HepG2 (cell line): ENCODE data around the gene SPTBN2. TPM values are rescaled to one million over a fixed set of nuclear protein-coding genes. Genes with fewer than 3 reads are reported as not detected.

Source experiments
- ATAC-seq: fragments of 200-7000 bp; cut with Tn5 transposase; 3 replicates; pipeline ENCODE4 v1.9.1; 2020; ENCODE audit warnings: mild to moderate bottlenecking, moderate library complexity
- BruUV-seq: library from RNA; stranded (reverse); fragments of 400-500 nt; replicated peaks from 2 replicates; lab custom pipeline; 2021; lab: Mats Ljungman, UMichigan
- CTCF ChIA-PET: fragments of 300-600 bp; formaldehyde crosslinking; extraction: SDS; loops from one replicate; lab custom pipeline; 2021; ENCODE audit warnings: low total read pairs, inconsistent platforms, low intra/inter-chr PET ratio; lab: Yijun Ruan, JAX
- POLR2A ChIA-PET: fragments of 350-600 bp; sonication (Branson Sonifier 250); formaldehyde crosslinking; loops from one replicate; lab custom pipeline; 2020; ENCODE audit warnings: antibody characterized with exemption, inconsistent platforms; lab: Yijun Ruan, JAX
- DNase-seq: peaks from one replicate; pipeline ENCODE4 v3.0.0-alpha.2; 2015; ENCODE audit warnings: low spot score
- FAIRE-seq: peaks from 3 replicates; lab custom pipeline; 2011; peaks lifted over from hg19 to GRCh38; lab: Jason Lieb, UNC
- H2AFZ ChIP-seq: one replicate; pipeline ENCODE4 v1.6.1; 2011; ENCODE audit warnings: low read length, inconsistent platforms
- H3K27ac ChIP-seq: fragments of 300-600 bp; 3 replicates; pipeline ENCODE4 v1.8.0; 2011; ENCODE audit warnings: mixed run types, mild to moderate bottlenecking, mixed read lengths, low read length, inconsistent platforms; ENCODE audit not compliant: insufficient read depth; ENCODE audit errors: extremely low read length
- H3K27me3 ChIP-seq, 2 experiments: fragments of 200-600 bp in 1 of 2; 2 replicates in 1 of 2; 3 replicates in 1 of 2; pipeline versions ENCODE4 v1.6.0 to v1.8.0; 2011; ENCODE audit warnings: low read length in 2 of 2, mild to moderate bottlenecking in 2 of 2, moderate library complexity in 2 of 2, inconsistent platforms in 1 of 2; ENCODE audit not compliant: insufficient read depth in 2 of 2, control insufficient read depth in 1 of 2
- H3K36me3 ChIP-seq, 2 experiments: fragments of 200-600 bp in 1 of 2; replicated peaks in 1 of 2; 2 replicates in 1 of 2; 3 replicates in 1 of 2; pipeline versions ENCODE4 v1.5.1 to v1.8.0; 2011; ENCODE audit warnings: low read length in 2 of 2, inconsistent platforms in 1 of 2; ENCODE audit not compliant: insufficient read depth in 2 of 2, control insufficient read depth in 1 of 2
- H3K4me1 ChIP-seq: 2 replicates; pipeline ENCODE4 v1.5.1; 2012; ENCODE audit warnings: low read length, inconsistent platforms; ENCODE audit not compliant: insufficient read depth
- H3K4me2 ChIP-seq: 2 replicates; pipeline ENCODE4 v1.6.0; 2011; ENCODE audit warnings: low read depth, low read length, inconsistent platforms
- H3K4me3 ChIP-seq, 3 experiments: fragments of 200-600 bp in 1 of 3; sonication (generic), shearing (Covaris generic) in 1 of 3; replicated peaks in 1 of 3; 2 replicates each; pipeline ENCODE4 v1.5.1; 2011 to 2016; ENCODE audit warnings: low read length in 3 of 3, inconsistent platforms in 2 of 3, low read depth in 2 of 3, mild to moderate bottlenecking in 2 of 3, control low read depth in 1 of 3, mixed read lengths in 1 of 3; ENCODE audit not compliant: insufficient read depth in 1 of 3
- H3K79me2 ChIP-seq: one replicate; pipeline ENCODE4 v1.6.1; 2011; ENCODE audit warnings: low read length, inconsistent platforms; ENCODE audit not compliant: insufficient read depth
- H3K9ac ChIP-seq: 2 replicates; pipeline ENCODE4 v1.6.0; 2011; ENCODE audit warnings: mild to moderate bottlenecking, low read depth, low read length, inconsistent platforms; ENCODE audit not compliant: insufficient read depth
- H3K9me3 ChIP-seq: 2 replicates; pipeline ENCODE4 v1.5.1; 2012; ENCODE audit warnings: mild to moderate bottlenecking, low read length
- H4K20me1 ChIP-seq: 2 replicates; pipeline ENCODE4 v1.6.0; 2011; ENCODE audit warnings: inconsistent platforms, mild to moderate bottlenecking, low read length, moderate library complexity; ENCODE audit not compliant: insufficient read depth
- HDAC1 ChIP-seq: sonication (generic); formaldehyde crosslinking; IDR thresholded peaks from 2 replicates; pipeline ENCODE4 v1.5.1; 2020; ENCODE audit warnings: mild to moderate bottlenecking, missing genetic modification reagents
- NFE2L2 ChIP-seq: fragments of 150-350 bp; IDR thresholded peaks from 2 replicates; pipeline ENCODE4 v1.6.1; 2014; ENCODE audit warnings: low read length
- PITX1 ChIP-seq: sonication (generic); formaldehyde crosslinking; IDR thresholded peaks from 2 replicates; pipeline ENCODE4 v1.5.1; 2020; ENCODE audit warnings: mild to moderate bottlenecking, missing genetic modification reagents
- POLR2A ChIP-seq, 2 experiments: IDR thresholded peaks; 2 replicates each; pipeline ENCODE4 v1.6.1; 2011; ENCODE audit warnings: low read depth in 2 of 2, low read length in 2 of 2, mild to moderate bottlenecking in 1 of 2, moderate library complexity in 1 of 2; ENCODE audit not compliant: insufficient read depth in 1 of 2
- RBM39 ChIP-seq: fragments of 200-400 bp; formaldehyde crosslinking; IDR thresholded peaks from one replicate; pipeline ENCODE4 v1.6.1; 2018; ENCODE audit warnings: antibody characterized with exemption, mild to moderate bottlenecking, low read depth, low read length; ENCODE audit not compliant: poor library complexity, severe bottlenecking
- SALL2 ChIP-seq: sonication (generic); formaldehyde crosslinking; IDR thresholded peaks from 2 replicates; pipeline ENCODE4 v1.8.1; 2023; ENCODE audit warnings: mild to moderate bottlenecking, missing genetic modification reagents, inconsistent platforms
- STAT5B ChIP-seq: sonication (generic); formaldehyde crosslinking; IDR thresholded peaks from 2 replicates; pipeline ENCODE4 v1.4.0; 2020; ENCODE audit warnings: missing genetic modification reagents
- ZIK1 ChIP-seq: sonication (generic); formaldehyde crosslinking; IDR thresholded peaks from 2 replicates; pipeline ENCODE4 v1.5.0; 2020; ENCODE audit warnings: mild to moderate bottlenecking, low read depth, missing genetic modification reagents, borderline replicate concordance
- ZNF44 ChIP-seq: sonication (generic); formaldehyde crosslinking; IDR thresholded peaks from 2 replicates; pipeline ENCODE4 v1.5.1; 2020; ENCODE audit warnings: mild to moderate bottlenecking, missing genetic modification reagents
- ZNF558 ChIP-seq: sonication (generic); formaldehyde crosslinking; IDR thresholded peaks from 2 replicates; pipeline ENCODE4 v1.9.0; 2022; ENCODE audit warnings: mild to moderate bottlenecking, missing genetic modification reagents, borderline replicate concordance
- ZNF616 ChIP-seq: sonication (generic); formaldehyde crosslinking; IDR thresholded peaks from 2 replicates; pipeline ENCODE4 v1.5.0; 2020; ENCODE audit warnings: low read depth, mild to moderate bottlenecking, missing genetic modification reagents
- ZSCAN22 ChIP-seq: sonication (generic); formaldehyde crosslinking; IDR thresholded peaks from 2 replicates; pipeline ENCODE4 v1.4.0; 2020; ENCODE audit warnings: mild to moderate bottlenecking, missing genetic modification reagents
- WGBS: methylation state at CpG from one replicate; pipeline ENCODE4 v1.1.6; 2017; ENCODE audit warnings: low lambda C conversion rate; 5-methylcytosine and 5-hydroxymethylcytosine counted together
- in situ Hi-C: cut with HindIII; loops from 2 replicates; pipeline ENCODE4 v1.10.0; 2017; ENCODE audit warnings: low pct_unique_long_range_greater_than_20kb; ENCODE audit not compliant: extremely low pct_ligation_motif_present
- intact Hi-C: fragments of 100-400 bp; cut with micrococcal nuclease; formaldehyde crosslinking; loops from one replicate; pipeline ENCODE4 v1.10.0; 2022; ENCODE audit not compliant: unreplicated experiment
- polyA plus RNA-seq, 8 experiments: library from polyadenylated mRNA; depleted of rRNA in 3 of 8; stranded (reverse) in 7 of 8; unstranded in 1 of 8; fragments of >200 nt; fragmentation: Illumina TruSeq in 4 of 8; extraction: Trizol in 4 of 8; gene quantifications; 2 replicates each; pipeline versions ENCODE4 v1.2.1 to v1.2.3, GENCODE V29; 2011 to 2016; ENCODE audit warnings: low read depth in 4 of 8, missing spikeins in 1 of 8, mixed read lengths in 1 of 8; ENCODE audit not compliant: insufficient read depth in 1 of 8
- total RNA-seq, 5 experiments: library from RNA; depleted of rRNA; stranded (reverse); fragments of >200 nt; fragmentation: Illumina TruSeq; extraction: Trizol; gene quantifications; 2 replicates each; pipeline ENCODE4 v1.2.3, GENCODE V29; 2016; ENCODE audit warnings: low read depth in 1 of 5

The SPTBN2 gene
- total and polyA plus RNA-seq, 2 of the 13 experiments (the other 11 are each of a cell fraction or from before 2014, with no cell fraction given), result 0.65 to 4.0 TPM

GRCh38 chr11:66689661-66690590 lies 39.1 kb downstream of the SPTBN2 start:
- Histone ChIP-seq H2AFZ (no peak overlapping the region), H3K27me3 (no peaks in the 10 kb centered on the region), H3K4me1 (no peaks in the 10 kb centered on the region), H3K27ac (no peak overlapping the region), H4K20me1 (no peaks in the 10 kb centered on the region), H3K9ac (no peak overlapping the region), H3K36me3 (no peaks in the 10 kb centered on the region), H3K79me2 (no peaks in the 10 kb centered on the region), H3K4me3 (no peak overlapping the region), H3K4me2 (no peak overlapping the region), H3K9me3 (no peaks in the 10 kb centered on the region)
- CTCF ChIA-PET, result no interaction called here
- intact Hi-C loops (no loop called here), in situ Hi-C loops (loop anchor here (5.0 to 10.0 kb wide), 3 partner anchors 142 to 287 kb away; partner anchors contain the start of gene C11orf86)
- POLR2A ChIA-PET, result no interaction called here
- TF ChIP-seq PITX1 (CRISPR knock-in tag), result no peak
- TF ChIP-seq STAT5B (CRISPR knock-in tag), result no peak
- no peak for TF ChIP-seq ZNF616 (CRISPR knock-in tag)
- TF ChIP-seq SALL2 (CRISPR knock-in tag), result no peak
- TF ChIP-seq NFE2L2, result no peak
- TF ChIP-seq ZNF558 (CRISPR knock-in tag), result no peak
- no peak for TF ChIP-seq HDAC1
- no peak for TF ChIP-seq ZSCAN22 (CRISPR knock-in tag)
- TF ChIP-seq ZNF44 (CRISPR knock-in tag), result no peak
- no peak for TF ChIP-seq POLR2A (IDR thresholded peaks at IDR 0.05; ENCODE audit: insufficient read depth in 1 of 2, low read depth in 2 of 2, low read length in 2 of 2)
- no peak for TF ChIP-seq ZIK1 (CRISPR knock-in tag)
- TF ChIP-seq RBM39, result no peak
- WGBS, result 93% methylated on average over 22 of the region's 32 CpGs
- no TSS peak for BruUV-seq
- DNase-seq (no peak), FAIRE-seq (no peak), ATAC-seq (no peak)
